GM10847 (cell line): ENCODE data around the gene TSPOAP1.

Experiments used
- POLR2A ChIP-seq: IDR thresholded peaks from 2 replicates; pipeline ENCODE4 v1.6.1; 2011; ENCODE audit not compliant: insufficient read length; ENCODE audit errors: extremely low read depth

Gene TSPOAP1

DNA sequence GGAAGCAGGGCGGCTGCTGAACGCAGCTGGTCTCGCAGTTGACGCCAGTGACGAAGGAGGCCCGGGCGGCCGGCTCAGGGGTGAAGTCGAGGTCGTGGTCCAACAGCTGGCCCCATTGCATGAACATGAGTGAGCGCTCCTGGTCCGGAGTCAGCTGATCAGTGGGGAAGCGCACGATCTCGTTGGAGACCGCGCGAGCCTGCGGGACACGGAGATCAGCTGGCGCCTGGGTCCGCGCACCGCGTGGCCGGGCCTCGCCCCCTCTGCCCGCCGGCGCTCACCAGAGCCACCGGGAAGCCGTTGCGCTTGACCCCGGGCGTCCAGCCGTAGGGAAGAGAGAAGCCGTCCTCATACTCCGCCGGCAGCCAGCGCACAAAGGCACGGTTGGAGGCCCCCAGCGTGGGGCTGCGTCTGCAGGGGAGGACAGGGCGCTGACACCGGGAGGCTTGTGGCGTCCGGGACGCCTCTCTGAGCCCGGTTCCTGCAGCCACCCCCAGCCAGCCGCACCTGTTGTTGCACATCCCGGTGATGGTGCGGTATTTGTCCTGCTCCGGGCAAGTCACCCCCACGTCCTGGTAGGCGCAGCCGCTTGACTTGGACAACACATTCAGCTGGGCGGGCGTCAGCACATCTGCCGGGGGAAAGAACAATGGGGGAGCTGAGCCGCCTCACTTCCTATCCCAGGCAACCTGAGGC is 49.4 kb downstream of the TSPOAP1 start:
- TF ChIP-seq POLR2A = no peak

DNA sequence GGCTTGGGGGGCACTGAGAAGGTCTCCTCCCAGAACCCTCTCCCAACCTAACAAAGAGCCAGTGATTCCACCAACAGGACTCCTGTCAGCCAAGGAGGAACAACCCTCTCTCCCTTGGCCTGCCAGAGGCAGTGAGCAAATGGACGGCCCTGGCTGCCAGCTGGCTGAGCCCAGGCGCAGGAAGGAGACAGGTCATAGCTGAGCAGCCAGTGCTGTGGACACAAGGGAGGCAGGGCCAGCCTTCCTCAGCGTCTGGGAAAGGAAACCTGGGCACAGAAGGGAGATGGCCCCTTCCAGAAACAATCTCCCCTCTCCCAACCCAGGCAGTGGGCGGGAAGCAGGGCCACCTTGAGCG is 50.0 kb downstream of the TSPOAP1 start:
- no peak for TF ChIP-seq POLR2A

GRCh38 chr17:58277802-58278595 is 50.6 kb downstream of the TSPOAP1 start:
- no peak for TF ChIP-seq POLR2A

DNA sequence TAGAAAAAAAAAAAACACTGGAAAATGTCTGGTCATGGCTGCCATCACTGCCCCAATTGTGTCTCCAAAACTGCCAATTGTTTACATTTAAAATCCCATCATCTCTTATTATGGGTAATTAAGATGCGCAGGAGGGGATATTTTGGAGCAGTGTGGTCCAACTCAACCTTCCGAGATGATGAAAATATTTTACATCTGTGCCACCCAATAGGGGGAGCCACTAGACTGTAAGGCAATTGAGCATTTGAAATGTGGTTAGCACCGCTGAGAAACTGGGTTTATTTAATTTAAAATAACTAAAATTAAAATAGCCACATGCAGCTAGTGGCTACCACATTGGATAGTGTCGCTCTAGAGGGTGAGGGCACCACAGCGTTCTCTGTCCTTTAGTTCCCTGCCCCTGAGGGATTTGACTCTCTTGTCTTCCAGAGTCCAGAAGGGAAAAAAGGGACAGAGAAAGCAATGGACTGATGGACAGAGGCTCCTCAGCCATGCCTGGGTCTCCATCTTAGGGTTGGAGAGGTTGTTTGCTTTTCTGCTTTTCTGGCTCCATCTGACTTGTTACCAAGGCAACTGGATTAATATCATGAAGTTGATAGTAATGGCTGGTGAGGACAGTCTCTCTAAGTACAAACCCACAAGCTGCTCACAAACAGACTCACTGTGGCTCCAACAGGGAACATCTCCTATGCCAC is 51.3 kb downstream of the TSPOAP1 start:
- no peak for TF ChIP-seq POLR2A

DNA sequence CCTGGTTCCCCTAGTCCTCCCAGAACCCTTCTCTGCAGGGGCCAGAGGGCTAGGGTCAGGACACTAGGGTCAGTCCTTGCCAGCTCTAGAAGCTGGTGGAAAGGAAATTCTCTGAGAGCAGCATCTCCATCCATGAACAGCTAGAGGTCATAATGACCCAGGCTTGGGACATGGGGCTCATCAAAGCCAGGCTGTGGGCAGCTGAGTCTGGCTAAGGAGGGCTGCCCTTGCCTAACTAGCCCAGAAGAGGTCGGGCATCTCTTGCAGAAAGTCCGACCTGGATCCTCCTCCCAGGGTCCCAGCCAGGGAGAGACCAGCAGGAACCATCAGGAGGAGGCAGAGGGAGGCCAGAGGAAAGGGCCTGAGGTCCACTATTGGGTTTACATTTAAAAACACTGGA is 52.2 kb downstream of the TSPOAP1 start:
- no peak for TF ChIP-seq POLR2A

DNA sequence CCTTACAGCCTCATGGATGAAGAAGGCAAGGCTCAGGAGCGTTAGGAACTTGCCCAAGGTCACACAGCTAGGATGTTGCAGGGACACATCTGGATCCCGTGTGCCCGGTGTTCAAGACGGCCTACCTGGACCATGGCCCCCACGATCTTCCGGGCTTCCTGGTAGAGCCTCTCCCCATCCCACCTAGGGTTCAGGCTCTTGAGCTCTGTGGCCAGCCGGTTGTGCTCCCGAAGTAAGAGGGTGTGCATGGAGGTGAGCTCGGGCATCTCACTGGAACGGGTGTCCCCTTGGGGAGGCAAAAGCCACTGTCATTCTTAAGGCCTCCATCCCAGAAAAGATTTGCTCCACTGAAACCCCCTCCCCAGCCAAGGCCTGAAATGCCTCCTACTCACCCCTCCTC is 53.2 kb downstream of the TSPOAP1 start:
- no peak for TF ChIP-seq POLR2A

DNA sequence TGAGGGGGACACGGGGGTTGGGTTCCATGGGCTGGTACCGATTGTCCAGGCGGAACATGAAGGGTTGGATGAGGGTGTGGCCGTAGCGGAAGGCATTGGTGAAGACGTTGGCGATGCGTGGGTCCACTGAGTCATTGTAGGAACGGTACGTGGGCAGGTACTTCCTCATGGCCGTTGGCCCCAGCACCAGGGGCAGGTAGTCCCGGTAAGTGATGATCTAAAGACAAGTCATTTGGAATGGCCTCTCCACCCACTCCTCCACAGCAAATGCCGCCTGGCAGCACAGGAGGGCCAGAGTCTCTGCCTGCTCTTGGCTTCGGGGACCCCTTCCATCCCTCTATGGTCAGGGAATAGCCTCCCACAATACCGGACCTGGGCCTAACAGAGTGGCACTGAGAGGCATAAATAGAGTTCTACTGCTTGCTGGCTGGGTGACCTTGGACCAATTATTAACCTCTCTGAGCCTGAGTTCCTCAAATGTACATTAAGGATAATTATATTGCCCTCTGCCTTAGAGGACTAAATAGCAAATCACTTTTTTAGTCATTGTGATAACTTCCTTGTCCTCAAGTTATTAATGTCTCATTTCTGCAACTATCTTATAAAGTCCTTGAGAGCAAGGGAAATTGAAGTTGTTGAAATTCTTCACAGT is 55.0 kb downstream of the TSPOAP1 start:
- TF ChIP-seq POLR2A = no peak

DNA sequence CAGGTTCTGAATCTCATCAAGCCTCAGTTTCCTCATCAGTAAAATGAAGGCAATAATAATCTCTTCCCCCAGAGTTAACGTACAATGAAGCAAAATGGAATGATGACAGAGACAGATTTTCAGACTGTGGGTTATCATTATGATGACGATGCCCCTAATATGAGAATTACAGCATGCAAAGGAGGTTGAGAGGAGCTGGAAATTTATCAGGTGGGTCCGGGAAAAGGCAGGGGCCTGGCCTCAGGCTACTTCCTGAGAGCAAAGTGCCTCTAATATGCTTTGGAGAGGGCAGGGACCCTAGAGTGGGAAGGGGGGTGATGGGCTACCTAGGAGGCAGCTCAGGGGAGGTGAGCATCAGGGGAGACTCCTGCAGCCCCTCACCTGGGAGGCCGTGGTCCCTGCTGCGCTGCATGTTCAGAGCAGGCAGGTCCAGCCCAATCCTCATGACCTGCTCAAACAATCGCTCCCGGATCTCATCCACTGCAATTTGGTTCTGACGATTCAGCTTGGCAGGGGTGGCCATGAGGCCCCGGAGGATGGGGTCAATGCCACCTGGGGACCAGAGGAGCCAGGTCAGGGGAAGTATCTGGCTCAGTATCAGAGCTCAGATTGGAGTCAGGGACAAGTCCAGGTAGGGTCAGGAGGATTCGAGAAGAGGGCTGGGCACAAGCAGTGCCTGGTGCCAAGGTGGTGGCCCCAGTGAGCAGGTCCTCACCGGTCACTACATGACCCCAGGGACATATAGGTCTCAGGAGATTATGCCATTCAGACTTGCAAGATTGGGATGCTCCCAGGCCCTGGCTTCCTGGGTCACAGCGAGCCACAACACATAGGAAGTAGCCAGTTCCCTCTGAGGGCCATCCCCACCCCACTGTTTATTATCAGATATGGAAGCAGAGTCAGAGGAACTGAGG is 56.0 kb downstream of the TSPOAP1 start:
- TF ChIP-seq POLR2A = no peak

DNA sequence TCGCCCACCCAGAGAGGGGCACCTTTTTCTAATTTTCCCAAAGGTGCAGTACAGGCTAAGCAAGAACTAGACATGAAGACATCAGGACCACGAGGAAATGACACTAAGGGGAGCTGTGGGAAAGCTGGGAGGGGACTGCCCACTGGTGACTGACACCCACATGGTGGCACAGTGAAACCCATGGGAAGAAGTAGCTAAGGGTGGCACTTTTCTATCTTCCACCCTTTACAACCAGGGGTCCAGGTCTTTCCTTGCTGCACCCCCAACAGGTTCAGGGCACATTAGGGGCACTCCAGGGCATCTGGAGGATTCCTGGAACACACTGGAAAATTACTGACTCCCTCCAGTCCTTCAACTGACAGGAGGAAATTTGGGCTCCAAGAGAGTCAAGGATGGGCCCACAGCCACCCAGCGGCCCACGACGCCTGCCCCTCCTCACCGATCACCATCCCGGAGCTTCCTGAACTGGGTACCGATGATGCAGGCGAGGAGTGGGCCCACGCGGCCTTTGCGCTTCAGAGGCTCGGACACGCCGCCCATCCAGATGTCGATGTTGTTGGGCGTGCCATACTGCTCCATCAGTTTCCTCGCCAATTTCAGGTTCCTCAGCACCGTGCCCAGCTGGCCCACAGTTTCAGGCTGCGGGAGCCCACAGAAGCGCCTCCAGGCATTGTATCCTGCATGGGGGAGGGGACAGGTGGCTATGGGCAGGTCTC is 57.2 kb downstream of the TSPOAP1 start:
- no peak for TF ChIP-seq POLR2A

DNA sequence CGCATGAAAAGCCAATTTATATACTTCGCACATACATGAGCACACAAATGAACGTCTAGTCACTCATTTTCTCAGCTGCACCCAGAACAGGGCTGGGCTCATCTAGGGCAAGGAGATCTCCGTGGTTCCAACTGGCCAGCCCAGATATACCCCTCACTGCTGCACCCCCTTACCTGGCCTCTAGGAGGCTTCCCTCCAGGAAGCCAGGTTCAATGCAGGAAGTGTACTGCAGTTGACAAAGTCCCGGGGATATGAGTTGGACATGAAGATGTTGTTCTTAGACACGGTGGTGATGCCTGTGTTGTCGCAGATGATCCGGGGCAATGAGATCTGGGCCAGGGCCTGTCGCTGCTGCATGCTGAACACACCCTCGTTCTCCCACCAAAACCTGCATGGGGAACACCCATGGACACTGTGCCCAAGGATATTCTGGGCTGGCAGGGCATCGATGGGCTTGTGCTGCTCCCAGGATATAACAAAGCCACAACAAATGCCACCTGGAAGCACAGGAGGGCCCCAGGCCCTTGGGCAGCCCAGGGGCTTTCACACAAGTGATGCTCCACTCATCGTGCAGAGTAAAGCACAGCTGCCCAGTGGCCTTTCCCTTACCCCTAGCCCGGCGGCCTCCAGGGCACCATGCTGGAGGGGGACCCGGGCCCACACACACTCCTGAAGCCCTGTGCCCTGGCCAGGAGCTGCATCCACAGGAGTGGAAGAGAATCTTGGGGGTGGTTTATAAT is 57.9 kb downstream of the TSPOAP1 start:
- TF ChIP-seq POLR2A = no peak

DNA sequence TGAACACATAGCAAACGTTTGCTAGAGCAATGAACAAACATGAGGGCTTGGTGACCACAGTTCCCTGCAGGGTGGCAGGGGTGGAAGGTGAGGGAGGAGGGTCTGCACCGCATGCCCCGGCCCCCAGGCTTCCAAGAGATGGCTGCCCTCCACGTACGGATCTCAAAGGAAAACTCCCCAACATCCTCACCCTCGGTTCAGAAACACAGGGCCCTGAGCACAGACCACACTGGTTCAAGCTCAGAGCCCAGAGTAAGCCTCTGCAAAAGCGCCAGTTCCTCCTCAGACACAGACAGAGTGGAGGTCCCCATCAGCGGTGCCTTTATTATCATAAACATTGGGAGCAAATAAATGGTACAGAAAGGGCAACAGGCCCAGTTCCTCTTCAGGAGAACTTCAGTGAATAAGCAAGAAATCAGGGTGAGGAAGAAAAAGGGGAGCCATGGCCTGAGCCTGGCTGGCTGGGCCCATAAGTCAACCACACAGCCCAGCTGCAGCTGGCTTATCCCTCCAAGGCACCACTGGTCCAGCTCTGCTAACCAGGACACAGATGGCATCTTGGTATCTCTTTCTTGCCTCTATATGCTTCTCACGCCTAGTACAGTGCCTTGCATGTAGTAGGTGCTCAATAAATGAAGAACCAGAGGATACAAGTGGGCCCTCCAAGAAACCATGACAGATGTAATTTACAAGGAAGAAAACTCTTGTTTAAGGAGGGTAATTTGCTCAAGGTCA is 58.9 kb downstream of the TSPOAP1 start:
- no peak for TF ChIP-seq POLR2A

GRCh38 chr17:58268774-58269556 is 59.6 kb downstream of the TSPOAP1 start:
- no peak for TF ChIP-seq POLR2A
